Astrocyte of the hippocampus (primary cell): ENCODE data around the gene HMOX1.
"Not testable (repeated sequence)": the region's sequence is repeated elsewhere in the genome, so short reads cannot be mapped to it uniquely, and the experiment has no call there.

ENCODE experiments used
- DNase-seq: peaks from one replicate; pipeline ENCODE4 v3.0.0; 2011; ENCODE audit warnings: low read depth, low spot score

Gene HMOX1

DNA sequence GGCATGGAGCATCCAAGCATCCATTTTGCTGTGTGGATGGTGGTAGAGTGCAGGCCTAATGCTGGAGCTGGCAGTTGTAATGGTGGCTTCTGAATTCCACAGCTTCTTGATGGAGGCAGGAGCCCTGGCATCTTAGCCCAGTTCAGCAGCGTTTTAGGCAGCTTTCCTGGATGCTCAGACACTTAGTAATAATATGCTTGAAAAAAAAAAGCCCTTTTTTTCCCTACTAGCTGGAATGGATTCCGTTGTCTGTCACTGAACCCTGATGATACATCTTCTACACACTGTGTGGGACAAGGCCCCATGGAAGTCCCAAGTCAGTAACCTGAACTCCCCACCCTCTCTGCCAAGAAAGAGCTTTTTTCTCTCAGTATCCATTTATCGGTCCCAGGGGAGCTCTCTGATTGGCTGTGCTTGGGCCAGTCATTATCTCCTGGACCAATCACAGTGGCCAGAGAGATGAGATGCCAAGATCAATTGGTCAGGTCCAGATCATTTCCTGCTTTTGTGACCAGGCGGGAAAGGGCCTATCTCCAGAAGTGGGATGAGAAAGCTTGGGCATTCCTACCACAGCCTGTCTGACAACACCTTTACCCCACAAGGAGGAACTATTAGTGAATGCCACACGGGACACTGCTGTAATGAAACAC is 53.3 kb downstream of the HMOX1 start:
- DNase-seq, result no peak

DNA sequence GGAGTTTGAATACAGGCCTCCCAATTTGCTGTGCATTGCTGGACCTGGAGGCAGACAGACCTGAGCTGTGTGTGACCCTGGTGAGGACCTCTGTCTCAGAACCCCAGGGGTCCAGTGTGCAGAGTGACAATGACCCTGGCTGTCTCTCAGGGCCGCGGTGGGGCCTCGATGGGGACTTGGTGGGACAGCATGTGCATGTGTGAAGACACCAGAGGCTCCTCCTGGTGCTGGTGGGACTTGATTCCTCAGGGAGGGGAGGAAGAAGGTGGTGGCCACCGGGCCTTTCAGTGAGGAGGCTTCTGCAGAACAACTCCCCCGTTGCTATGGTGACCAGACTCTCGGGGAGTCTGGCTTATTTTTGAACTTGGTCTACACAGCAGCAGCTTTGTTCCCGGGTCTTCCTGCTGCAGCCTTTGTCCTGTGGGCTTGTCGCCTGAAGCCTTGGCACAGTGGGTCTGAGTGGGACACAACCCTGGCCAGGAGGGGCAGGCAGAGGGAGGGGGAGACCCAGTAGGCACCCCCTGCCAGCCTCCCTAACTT is 54.4 kb downstream of the HMOX1 start:
- DNase-seq, result no peak

GRCh38 chr22:35436421-35436820 is 55.5 kb downstream of the HMOX1 start:
- no peak for DNase-seq

- DNase-seq, result no peak
Measured at GRCh38 chr22:35437049-35437448, 56.2 kb downstream of the HMOX1 start.

- DNase-seq, result not testable (repeated sequence)
Measured at GRCh38 chr22:35438673-35439364, 57.9 kb downstream of the HMOX1 start.

DNA sequence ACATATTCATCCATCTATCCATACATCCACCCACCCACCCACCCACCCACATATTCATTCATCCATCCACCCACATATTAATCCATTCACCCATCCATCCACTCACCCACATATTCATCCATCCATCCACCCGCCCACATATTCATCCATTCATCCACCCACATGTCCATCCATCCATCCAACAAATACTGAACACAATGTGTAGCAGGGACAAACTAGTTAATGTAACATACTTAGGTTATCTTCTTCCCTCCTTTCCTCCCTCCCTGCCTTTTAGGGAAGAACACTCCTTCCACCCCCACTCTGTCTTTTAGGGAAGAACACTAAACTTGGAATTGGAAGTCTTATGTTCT is 58.4 kb downstream of the HMOX1 start:
- no peak for DNase-seq

GRCh38 chr22:35440129-35440528 is 59.2 kb downstream of the HMOX1 start:
- no peak for DNase-seq

DNA sequence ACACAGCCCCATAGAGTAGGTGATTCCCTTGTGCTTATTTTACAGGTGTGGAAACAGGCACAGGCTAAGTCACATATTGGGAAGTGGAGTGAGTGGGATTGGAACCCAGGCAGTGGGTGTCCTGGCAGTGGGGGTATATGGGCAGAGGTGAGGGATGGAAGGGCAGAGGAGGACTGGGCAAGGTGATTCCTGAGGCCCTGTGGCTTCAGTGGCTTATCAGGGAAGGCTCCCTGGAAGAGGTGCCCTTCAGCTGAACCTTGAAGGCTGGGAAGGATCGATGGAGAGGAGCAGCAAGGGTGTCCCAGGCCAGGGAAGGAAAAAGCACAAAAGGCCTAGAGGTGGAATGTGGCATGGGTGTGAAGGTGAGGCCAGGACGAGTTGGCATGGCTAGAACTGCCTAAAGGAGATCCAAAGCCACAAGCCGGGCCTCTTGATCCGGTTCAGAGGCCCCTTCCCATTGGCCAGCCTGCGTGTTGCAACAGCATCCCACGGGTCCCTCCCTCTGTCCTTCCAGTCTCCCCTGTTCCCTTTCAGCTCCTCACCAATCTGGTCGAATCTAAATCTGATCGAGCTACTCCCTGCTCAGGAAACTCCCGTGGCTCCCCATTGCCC is 60.7 kb downstream of the HMOX1 start:
- DNase-seq, result no peak

- DNase-seq, result no peak
Measured at GRCh38 chr22:35442471-35442870, 61.6 kb downstream of the HMOX1 start.

DNA sequence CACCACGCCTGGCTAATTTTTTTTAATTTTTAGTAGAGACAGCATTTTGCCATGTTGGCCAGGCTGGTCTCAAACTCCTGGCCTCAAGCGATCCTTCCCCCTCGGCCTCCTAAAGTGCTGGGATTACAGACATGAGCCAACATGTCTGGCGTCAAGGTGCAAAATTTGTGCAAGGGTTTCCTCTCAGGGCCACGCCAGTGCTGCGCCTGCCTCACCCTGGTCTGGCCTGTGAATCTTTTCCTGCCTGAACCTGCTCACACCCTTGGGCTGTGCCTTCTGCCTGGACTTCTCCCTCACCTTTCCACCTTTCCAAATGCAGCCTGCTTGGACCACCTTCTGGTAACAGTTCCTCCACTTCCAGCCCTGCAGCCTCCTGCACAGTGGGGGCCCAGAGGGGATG is 62.4 kb downstream of the HMOX1 start:
- no peak for DNase-seq
